Esophagus squamous epithelium (tissue), 5 donors: ENCODE results near the gene MTHFSD. TPM values are rescaled to one million over a fixed set of nuclear protein-coding genes. Genes with fewer than 3 reads are reported as not detected.
A peak's percentile ranks its signal among the peaks of the same experiment; 100 is the strongest.

Source experiments
- DNase-seq: peaks from one replicate; lab custom pipeline; 2025; lab: John Stamatoyannopoulos, UW
- H3K27ac ChIP-seq, 4 donors: fragments of 200-600 bp; sonication (generic); one replicate each; pipeline ENCODE4 v1.5.1; 2016 to 2019; ENCODE audit warnings: mild to moderate bottlenecking in 1 of 4
- H3K27me3 ChIP-seq, 4 donors: fragments of 200-600 bp; sonication (generic); 1 replicate in 3 of 4; 2 replicates in 1 of 4; pipeline versions ENCODE4 v1.5.1 to v1.6.0; 2017 to 2021; ENCODE audit warnings: antibody characterized with exemption in 1 of 4
- H3K36me3 ChIP-seq, 3 donors: fragments of 200-600 bp; sonication (generic); one replicate each; pipeline ENCODE4 v1.5.1; 2016 to 2019
- H3K4me1 ChIP-seq, 3 donors: fragments of 200-600 bp; sonication (generic); one replicate each; pipeline ENCODE4 v1.5.1; 2017 to 2019
- H3K4me3 ChIP-seq, 4 donors: fragments of 200-600 bp; sonication (generic); 1 replicate in 3 of 4; 2 replicates in 1 of 4; pipeline ENCODE4 v1.5.1; 2016 to 2019; ENCODE audit warnings: mild to moderate bottlenecking in 2 of 4, moderate library complexity in 1 of 4
- H3K9me3 ChIP-seq, 3 donors: fragments of 200-600 bp; sonication (generic); one replicate each; pipeline ENCODE4 v1.5.1; 2016 to 2019
- POLR2A ChIP-seq, 4 donors: fragments of 450-650 bp; IDR thresholded peaks; one replicate each; pipeline ENCODE4 v1.6.1; 2017; ENCODE audit warnings: antibody characterized with exemption in 4 of 4, mild to moderate bottlenecking in 4 of 4, moderate library complexity in 3 of 4
- WGBS, 2 donors: methylation state at CpG; one replicate each; pipeline ENCODE4 v1.1.5; 2018; 5-methylcytosine and 5-hydroxymethylcytosine counted together
- intact Hi-C: fragments of 100-400 bp; cut with DNase I; formaldehyde crosslinking; loops from one replicate; pipeline ENCODE4 v1.15.0; 2022
- total RNA-seq, 4 donors: library from RNA; depleted of rRNA; stranded (reverse); fragments of >200 nt; gene quantifications; one replicate each; pipeline ENCODE4 v1.1.0, GENCODE V29; 2016
- TF ChIP-seq, protein P1 (sequence below), 6 experiments: fragments of 450-650 bp in 4 of 6; fragments of 200-600 bp in 2 of 6; sonication (generic) in 2 of 6; IDR thresholded peaks; one replicate each; pipeline ENCODE4 v1.5.1; 2016 to 2019; ENCODE audit warnings: antibody characterized with exemption in 6 of 6, mild to moderate bottlenecking in 4 of 6, moderate library complexity in 4 of 6
- donor health status: DM: yes; HTN: yes; CAD: no.

Gene MTHFSD
- total RNA-seq, 4 donors from 2014 or later = 10.7 to 17.7 (median 14.8) TPM

DNA sequence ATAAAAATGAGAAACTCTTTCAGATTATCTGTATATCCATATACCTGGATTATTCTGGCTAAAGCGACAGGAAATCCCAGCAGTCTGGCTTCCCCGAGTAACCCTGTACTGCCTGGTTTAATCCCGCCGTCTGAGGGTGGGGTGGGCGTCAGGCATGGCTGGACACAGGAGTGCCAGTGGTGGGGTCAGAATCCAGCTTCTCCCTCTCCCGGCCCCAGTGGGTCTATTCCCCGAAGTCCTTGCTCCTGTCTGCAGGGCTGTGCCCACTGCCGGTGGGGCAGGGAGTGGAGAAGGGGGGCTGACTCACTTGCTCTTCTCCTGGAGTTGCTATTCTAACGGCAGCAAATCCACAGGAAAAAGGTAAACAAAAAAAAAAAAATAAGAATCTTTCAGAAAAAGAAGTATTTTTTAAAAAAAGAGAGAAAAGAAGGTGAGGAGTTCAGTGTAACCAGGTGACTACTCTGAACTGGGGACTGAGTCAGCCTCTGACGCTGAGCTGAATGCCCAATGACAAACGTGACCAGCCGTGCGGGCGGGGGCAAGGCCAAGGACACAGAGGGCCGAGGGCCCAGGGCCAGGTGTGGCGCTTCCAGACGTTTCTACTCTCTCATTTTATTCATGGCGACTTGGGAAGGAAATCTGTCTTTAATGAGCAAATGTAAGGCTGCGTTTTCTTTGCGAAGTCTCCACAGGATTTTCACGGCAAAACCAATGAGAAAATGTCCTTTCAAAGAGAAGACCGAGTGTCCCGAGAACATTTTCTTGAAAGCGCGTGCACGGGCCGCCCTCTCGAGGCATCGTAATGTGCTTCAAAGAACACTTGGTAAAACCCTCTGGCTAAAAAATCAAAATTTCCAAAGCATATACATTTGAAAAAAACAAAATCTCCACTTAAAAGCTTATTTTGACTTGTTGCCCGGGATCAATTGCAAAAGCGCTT is 24.5 kb downstream of the MTHFSD start:
- peaks cover 0 to 40% (median 0%) of the 10 kb centered on the region in 3 donors for H3K36me3 ChIP-seq
- H3K27ac ChIP-seq = peak overlapping the region in 3 of 4 donors; percentile 36 to 75 (median 57)
- no peaks in the 10 kb centered on the region for H3K9me3 ChIP-seq
- 63 to 76% methylated on average over 28 to 31 of the region's 31 CpGs for WGBS, 2 donors
- intact Hi-C loops = no loop called here
- no peaks in the 10 kb centered on the region for H3K27me3 ChIP-seq
- no peak for TF ChIP-seq POLR2A (IDR thresholded peaks at IDR 0.05)
- TF ChIP-seq, protein P1, sequence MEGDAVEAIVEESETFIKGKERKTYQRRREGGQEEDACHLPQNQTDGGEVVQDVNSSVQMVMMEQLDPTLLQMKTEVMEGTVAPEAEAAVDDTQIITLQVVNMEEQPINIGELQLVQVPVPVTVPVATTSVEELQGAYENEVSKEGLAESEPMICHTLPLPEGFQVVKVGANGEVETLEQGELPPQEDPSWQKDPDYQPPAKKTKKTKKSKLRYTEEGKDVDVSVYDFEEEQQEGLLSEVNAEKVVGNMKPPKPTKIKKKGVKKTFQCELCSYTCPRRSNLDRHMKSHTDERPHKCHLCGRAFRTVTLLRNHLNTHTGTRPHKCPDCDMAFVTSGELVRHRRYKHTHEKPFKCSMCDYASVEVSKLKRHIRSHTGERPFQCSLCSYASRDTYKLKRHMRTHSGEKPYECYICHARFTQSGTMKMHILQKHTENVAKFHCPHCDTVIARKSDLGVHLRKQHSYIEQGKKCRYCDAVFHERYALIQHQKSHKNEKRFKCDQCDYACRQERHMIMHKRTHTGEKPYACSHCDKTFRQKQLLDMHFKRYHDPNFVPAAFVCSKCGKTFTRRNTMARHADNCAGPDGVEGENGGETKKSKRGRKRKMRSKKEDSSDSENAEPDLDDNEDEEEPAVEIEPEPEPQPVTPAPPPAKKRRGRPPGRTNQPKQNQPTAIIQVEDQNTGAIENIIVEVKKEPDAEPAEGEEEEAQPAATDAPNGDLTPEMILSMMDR (IDR thresholded peaks at IDR 0.05) = no peak
- H3K4me3 ChIP-seq = no peak overlapping the region
- DNase-seq = no peak
- H3K4me1 ChIP-seq = peaks cover 0 to 16% (median 0%) of the 10 kb centered on the region in 3 donors

DNA sequence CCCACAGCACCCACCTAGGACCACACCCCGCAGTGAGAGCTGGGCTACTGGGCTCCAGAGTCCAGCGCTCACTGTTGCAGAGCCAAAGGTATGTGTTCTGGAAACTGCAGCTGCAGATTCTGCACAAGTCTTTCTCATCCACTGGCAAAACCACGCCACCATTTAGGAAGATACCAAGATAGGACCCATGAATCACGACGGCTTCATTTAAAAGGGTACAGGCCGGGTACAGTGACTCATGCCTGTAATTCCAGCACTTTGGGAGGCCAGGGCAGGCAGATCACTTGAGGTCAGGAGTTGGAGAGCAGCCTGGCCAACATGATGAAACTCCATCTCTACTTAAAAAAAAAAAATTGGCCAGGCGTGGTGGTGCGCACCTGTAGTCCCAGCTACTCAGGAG is 25.9 kb downstream of the MTHFSD start:
- intact Hi-C loops = loop anchor here (10.0 kb wide), 1 partner anchor 704 kb away; no protein-coding TSS in a partner anchor
- no peak overlapping the region for H3K4me3 ChIP-seq
- no peaks in the 10 kb centered on the region for H3K9me3 ChIP-seq
- H3K27ac ChIP-seq = no peak overlapping the region
- TF ChIP-seq, protein P1 (IDR thresholded peaks at IDR 0.05) = no peak
- TF ChIP-seq POLR2A (IDR thresholded peaks at IDR 0.05) = no peak
- no peak for DNase-seq
- H3K4me1 ChIP-seq = peaks cover 0 to 16% (median 0%) of the 10 kb centered on the region in 3 donors
- WGBS, 2 donors = 74 to 83% methylated on average over 5 to 8 of the region's 8 CpGs
- peaks cover 0 to 2% (median 0%) of the 10 kb centered on the region in 4 donors for H3K27me3 ChIP-seq
- H3K36me3 ChIP-seq = peaks cover 0 to 29% (median 0%) of the 10 kb centered on the region in 3 donors

DNA sequence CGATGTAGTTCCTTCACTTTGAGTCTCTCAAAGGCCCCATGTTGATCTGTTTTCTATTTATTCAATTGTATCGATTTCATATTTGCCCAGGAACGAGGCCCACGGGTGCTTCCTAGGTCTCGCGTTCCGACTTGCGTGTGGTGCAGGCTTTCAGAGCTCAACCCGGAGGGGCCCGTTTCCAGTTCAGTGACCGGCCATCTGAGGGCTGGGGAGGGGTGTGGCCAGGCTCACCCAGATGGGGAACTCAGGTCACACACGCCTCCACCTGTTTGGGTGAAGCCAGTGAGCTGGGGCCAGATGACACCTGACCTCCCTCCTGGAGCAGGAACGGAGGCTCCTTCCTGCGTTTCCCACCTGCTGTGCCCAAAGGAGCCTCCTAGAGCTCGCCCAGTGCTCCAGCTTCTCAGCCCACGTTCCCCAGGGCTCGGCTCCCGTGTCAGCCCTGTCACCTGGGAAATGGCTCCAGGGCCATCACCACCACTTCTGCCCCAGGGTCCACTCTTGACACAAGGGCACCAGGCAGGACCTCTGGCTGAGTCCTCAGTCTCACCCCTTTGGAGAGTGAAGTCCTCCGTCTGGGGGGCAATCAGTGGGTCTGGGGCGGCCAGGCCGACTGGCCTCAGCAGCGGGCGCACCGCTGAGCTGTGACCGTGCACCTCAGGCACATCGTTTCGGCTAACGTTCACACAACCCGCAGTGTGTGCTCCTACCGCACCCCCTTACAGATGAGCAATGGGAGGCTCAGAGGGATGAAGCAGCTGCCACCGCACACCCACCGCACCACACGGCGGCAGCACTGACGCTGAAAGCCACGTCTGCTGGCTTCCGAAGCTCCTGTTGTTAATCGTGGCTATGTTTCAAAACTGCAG is 26.7 kb downstream of the MTHFSD start:
- intact Hi-C loops = loop anchor here (10.0 kb wide), 1 partner anchor 703 kb away; no protein-coding TSS in a partner anchor
- DNase-seq = no peak
- H3K4me1 ChIP-seq = peaks cover 0 to 16% (median 0%) of the 10 kb centered on the region in 3 donors
- H3K4me3 ChIP-seq = no peak overlapping the region
- no peaks in the 10 kb centered on the region for H3K9me3 ChIP-seq
- peaks cover 0 to 22% (median 0%) of the 10 kb centered on the region in 3 donors for H3K36me3 ChIP-seq
- WGBS, 2 donors = 89 to 90% methylated on average over 19 to 27 of the region's 38 CpGs
- H3K27me3 ChIP-seq = peaks cover 0 to 8% (median 0%) of the 10 kb centered on the region in 4 donors
- H3K27ac ChIP-seq = no peak overlapping the region
- TF ChIP-seq, protein P1 (IDR thresholded peaks at IDR 0.05) = no peak
- no peak for TF ChIP-seq POLR2A (IDR thresholded peaks at IDR 0.05)

DNA sequence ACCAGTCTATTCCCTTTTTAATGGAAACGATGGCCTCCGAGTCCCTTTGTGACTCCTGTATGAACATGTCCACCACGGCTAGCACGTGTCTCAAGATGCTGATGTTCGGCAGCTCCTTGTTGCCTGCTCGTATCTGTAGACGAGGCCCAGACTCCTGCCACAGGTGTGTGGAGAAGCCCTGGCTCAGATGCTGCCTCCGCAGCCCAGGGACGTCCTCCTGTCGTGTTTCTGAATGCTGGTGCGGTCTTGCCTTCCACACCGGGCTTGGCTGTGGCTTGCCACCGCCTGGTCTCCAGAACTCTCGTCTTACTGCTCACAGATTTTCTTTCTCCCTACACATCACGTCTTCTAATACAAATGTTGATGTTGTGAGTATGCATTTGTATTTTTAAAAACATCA is 27.7 kb downstream of the MTHFSD start:
- no peaks in the 10 kb centered on the region for H3K9me3 ChIP-seq
- WGBS, 2 donors = 91 to 94% methylated on average over 13 to 15 of the region's 15 CpGs
- TF ChIP-seq POLR2A (IDR thresholded peaks at IDR 0.05) = no peak
- TF ChIP-seq, protein P1 (IDR thresholded peaks at IDR 0.05) = no peak
- peaks cover 0 to 13% (median 0%) of the 10 kb centered on the region in 3 donors for H3K36me3 ChIP-seq
- H3K27me3 ChIP-seq = peaks cover 0 to 18% (median 0%) of the 10 kb centered on the region in 4 donors
- no peak overlapping the region for H3K27ac ChIP-seq
- no peak for DNase-seq
- H3K4me1 ChIP-seq = peaks cover 0 to 16% (median 0%) of the 10 kb centered on the region in 3 donors
- intact Hi-C loops = loop anchor here (10.0 kb wide), 1 partner anchor 703 kb away; no protein-coding TSS in a partner anchor
- no peak overlapping the region for H3K4me3 ChIP-seq
